ENCODE results near the gene NUAK2.

DNA sequence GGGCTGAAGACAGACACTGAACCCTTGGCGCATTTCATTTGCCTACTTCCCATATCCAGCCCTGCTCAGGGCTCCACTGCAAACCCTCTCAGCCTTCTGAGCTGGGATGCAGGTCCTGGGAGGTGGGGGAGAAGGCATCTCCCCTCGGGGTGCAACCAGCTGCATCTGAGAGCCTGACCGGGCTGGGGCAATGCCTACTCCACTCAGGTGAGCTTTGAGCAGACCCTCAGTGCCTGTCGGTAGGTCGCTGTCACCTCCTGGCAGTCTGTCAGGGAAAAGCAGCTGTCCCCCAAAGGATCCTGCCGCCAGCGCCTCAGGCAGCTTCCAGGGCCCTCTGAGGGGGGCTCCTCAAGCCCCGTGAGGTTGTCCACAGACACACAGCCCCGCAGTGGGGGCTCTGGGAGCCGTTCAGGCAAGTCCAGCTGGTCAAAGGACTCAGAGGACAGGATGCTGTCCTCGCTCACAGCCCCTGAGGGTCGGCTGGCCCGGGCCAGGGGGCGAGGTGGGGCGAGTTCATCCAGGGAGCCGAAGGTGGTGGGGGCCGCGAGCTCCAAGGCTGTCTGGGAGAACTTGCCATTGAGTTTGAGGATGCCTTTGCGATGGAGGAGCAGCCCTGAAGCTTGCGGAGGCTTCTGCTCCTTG lies 18.2 kb downstream of the NUAK2 start:
- TF ChIP-seq POLR2A (IDR thresholded peaks at IDR 0.05) (no peak), CTCF (IDR thresholded peaks at IDR 0.05) (no peak)
